H1 (cell line): ENCODE data around the gene TMEM59L.

Experiments used
- ATF3 ChIP-seq: IDR thresholded peaks from 2 replicates; pipeline ENCODE4 v1.6.1; 2011; ENCODE audit warnings: low read depth, mild to moderate bottlenecking, low read length; ENCODE audit not compliant: insufficient read depth
- BACH1 ChIP-seq: IDR thresholded peaks from 2 replicates; pipeline ENCODE4 v1.6.1; 2012; ENCODE audit warnings: low read length, improper control_type of control experiment
- CHD2 ChIP-seq: IDR thresholded peaks from 2 replicates; pipeline ENCODE4 v1.6.1; 2012; ENCODE audit warnings: low read length, improper control_type of control experiment
- CREB1 ChIP-seq: IDR thresholded peaks from 2 replicates; pipeline ENCODE4 v1.6.1; 2012; ENCODE audit warnings: inconsistent platforms
- EZH2 ChIP-seq: fragments of 200-600 bp; sonication (generic); IDR thresholded peaks from 2 replicates; pipeline ENCODE4 v1.7.1; 2012; ENCODE audit warnings: low read depth, mild to moderate bottlenecking, moderate library complexity, low read length, inconsistent platforms; ENCODE audit not compliant: severe bottlenecking
- JUN ChIP-seq: IDR thresholded peaks from 2 replicates; pipeline ENCODE4 v1.6.1; 2011; ENCODE audit warnings: low read depth, mild to moderate bottlenecking, improper control_type of control experiment, low read length
- POLR2A ChIP-seq, 2 experiments: IDR thresholded peaks; 1 replicate in 1 of 2; 2 replicates in 1 of 2; pipeline ENCODE4 v1.6.1; 2011; ENCODE audit warnings: low read depth in 2 of 2, low read length in 2 of 2, mild to moderate bottlenecking in 2 of 2; ENCODE audit errors: control extremely low read depth in 1 of 2

- no peak for TF ChIP-seq ATF3
- TF ChIP-seq JUN: no peak
- TF ChIP-seq BACH1: no peak
- no peak for TF ChIP-seq CHD2
- no peak for TF ChIP-seq POLR2A (IDR thresholded peaks at IDR 0.05; ENCODE audit: control extremely low read depth in 1 of 2, low read depth in 2 of 2, low read length in 2 of 2)
- no peak for TF ChIP-seq CREB1
- TF ChIP-seq EZH2: no peak
These were observed 20.8 kb upstream of the TMEM59L start for GRCh38 chr19:18591735-18592385.
